Activated T-helper 1 cell treated with anti-CD3 and anti-CD28 coated beads, Interleukin-2, amount 50 U/mL, for 16 hours (primary cell): ENCODE measurements around the gene NENF.

Experiments
- DNase-seq, 2 donors: peaks; one replicate each; pipeline ENCODE4 v3.0.0-alpha.2; 2020; ENCODE audit warnings: low read depth in 1 of 2, low spot score in 1 of 2

The NENF gene

GRCh38 chr1:212430955-212431394 lies 1.7 kb upstream of the NENF start:
- no peak for DNase-seq

DNA sequence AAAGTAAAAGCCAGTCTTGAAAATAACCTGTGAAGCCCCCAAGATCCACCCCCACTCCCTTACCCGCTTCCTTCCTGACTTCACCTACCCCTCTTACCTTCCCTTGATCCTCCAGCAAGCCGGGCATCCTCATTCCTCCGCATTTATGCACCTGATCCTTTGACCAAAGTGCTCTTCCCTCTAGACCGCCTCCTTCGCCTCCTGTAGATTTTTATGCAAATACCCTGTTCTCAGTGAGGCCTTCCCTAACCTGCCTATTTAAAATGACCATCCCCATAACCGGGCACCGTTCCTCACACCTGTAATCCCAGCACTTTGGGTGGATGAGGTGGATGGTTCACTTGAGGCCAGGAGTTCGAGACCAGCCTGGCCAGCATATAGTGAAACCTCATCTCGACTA lies 1.1 kb upstream of the NENF start:
- DNase-seq: no peak

GRCh38 chr1:212432272-212432660 lies 454 bp upstream of the NENF start:
- DNase-seq: no peak

- DNase-seq: no peak
These were observed 1.1 kb downstream of the NENF start for GRCh38 chr1:212433577-212434462.

DNA sequence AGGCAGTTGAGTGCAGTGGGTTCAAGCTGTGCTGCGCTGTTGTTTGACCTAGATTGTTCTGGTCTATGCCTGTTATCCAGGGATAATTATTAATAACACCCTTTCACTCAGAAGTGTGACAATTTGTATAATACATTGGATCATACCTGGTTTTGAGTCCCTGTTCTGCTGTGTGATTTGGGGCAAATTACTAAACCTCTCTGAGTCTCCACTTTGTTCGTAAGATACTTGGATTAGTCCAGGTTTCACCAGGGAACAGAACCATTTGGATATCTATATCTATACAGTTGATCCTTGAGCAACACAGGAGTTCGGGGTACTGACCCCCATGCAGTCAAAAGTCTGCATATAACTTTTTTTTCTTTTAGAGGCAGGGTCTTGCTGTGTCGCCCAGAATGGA lies 2.3 kb downstream of the NENF start:
- no peak for DNase-seq

DNA sequence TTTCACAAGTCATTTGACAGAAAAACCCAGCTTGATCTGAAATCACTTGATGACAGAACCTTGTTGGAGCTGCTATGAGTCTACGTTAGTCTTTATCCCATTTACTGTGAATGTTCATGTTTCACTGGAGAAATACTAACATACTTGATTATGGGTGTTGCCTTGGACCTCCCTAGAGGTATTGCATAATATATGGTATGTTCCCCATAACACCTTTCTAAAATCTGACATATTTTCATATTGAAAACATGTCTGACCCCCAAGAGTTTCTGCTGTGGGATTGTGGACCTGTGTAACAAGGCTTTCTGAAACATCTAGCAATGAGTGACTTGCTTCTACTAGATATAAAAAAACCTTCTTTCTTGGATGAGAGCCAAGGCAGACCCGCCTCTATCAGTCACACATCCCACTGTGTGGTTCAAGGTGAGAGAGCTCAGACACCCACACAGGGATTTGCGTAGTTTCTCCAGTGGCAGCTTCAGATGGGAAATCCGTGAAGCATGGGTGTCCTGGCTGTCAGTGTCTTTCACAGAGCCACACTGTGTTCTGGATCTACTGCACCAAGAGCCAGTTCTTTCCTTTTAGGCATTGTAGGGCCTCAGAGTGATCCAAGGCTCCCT lies 4.6 kb downstream of the NENF start:
- DNase-seq: no peak

DNA sequence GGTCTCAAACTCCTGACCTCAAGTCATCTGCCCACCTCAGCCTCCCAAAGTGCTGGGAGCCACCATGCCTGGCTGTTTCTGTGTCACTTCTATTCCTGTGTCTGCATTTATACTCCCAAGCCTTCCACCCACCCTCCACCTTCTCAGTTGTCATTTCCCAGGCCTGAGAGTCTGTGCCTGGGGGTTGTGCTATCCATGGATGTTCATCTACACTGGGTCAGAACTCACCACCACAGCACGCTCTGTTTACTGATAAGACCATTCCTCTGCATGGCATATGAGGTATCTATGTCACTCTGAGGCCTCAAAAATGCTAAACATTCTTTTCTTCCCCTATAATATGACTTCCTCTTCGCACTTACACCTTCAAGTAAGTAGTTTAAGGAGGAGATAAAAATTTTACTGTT lies 6.1 kb downstream of the NENF start:
- DNase-seq: no peak

GRCh38 chr1:212440419-212440818 lies 7.7 kb downstream of the NENF start:
- no peak for DNase-seq

GRCh38 chr1:212442408-212442807 lies 9.7 kb downstream of the NENF start:
- DNase-seq: no peak

GRCh38 chr1:212446333-212446732 lies 13.6 kb downstream of the NENF start:
- DNase-seq: no peak

DNA sequence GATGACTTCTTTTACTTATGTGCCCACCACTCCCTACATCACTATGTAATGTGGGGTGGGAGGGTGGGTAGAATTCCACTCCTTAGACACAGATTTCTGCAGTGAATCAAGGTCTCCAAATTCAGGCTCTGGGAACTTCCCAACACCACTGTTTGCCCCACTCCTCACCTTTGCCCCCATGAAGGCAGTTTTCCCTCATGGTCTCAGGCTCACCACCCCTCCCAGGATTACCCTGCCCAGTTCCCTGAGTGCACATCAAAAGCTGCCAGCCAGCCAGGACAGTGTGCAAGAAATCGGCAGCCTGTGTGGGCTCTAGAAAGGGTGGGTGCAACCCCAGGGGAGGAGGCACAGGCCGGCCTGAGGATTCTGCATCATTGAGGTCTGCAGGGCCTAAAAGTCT lies 14.8 kb downstream of the NENF start:
- no peak for DNase-seq

DNA sequence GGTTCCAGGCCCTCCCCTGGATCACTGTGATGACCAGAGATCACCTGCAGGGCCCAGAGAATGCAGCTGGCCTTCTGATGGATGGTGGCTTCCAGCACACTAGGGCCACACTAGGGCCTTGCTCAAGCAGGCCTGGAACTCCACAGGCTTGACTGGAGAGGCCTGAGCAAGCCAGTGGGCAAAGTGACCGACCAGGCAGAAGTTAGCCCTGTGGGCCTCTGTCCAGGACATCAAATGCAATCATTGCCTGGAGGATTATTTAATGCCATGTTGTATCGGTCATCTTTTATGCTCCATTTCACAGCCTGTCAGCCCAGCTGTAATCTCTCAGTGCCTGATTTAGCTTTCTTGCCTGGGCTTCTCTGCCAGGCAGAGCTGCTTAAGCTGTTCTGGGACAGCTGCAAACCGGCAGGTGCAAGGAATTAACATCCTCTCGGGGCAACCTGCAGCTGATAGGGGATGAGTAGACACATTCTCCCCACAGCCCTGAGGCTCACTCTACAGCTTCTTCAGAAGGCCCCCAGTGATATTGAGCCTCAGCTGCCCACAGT lies 17.7 kb downstream of the NENF start:
- DNase-seq: no peak

GRCh38 chr1:212451416-212452322 lies 18.9 kb downstream of the NENF start:
- no peak for DNase-seq

- no peak for DNase-seq
These were observed 19.8 kb downstream of the NENF start for GRCh38 chr1:212452323-212453155.

DNA sequence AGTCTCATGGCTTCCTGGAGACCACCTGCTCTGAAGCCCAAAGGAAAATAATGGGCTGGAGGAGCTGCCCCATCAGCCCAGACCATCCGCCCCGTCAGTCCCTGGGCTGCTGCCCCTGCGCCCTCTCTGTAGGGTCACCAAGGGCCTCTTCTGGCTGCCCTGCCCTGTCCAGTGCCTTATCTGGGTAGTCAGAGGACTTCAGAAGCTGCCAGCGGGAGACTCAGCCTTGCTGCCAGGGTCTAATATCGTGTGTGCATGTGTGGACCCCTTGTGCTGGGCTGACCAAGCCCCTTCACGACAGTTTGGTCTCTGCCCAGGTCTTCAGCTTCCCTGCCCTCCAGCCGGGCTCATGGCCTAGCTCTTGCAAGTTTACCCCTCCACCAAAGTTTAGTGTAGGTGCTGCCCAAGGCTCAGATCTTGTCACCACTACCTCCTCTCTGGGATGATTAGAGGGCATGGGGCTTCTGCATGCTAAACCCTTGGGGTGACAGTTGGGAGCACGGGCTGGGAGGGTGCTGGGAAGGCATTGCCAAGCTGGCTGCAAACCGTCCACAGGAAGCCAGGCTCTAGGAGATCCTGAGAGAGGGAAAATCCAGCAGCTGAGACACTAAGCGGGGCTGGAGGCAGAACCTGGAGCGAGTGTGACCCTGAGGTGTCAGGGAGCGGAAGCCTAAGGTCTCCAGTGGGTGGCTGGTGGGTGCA lies 20.6 kb downstream of the NENF start:
- DNase-seq: no peak

- DNase-seq: no peak
These were observed 22.0 kb downstream of the NENF start for GRCh38 chr1:212454741-212455140.

DNA sequence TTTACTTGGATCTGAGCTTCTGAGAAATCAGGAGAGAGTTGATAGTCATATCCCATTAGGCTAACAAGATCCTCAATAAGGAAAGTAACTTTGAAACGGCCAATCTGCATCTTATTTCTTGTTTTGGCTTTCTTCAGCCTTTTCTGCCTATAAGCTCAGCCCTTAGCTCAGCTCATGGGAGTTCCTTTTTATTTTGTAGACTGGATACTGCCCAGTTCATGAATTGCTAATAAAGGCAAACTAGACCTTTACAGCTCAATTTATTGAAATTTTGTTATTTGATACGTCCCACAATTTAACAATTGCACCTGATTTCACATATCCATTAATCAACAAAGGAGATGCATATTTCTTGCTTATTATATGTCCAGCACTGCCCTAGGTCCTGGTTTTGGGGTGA lies 22.7 kb downstream of the NENF start:
- no peak for DNase-seq

DNA sequence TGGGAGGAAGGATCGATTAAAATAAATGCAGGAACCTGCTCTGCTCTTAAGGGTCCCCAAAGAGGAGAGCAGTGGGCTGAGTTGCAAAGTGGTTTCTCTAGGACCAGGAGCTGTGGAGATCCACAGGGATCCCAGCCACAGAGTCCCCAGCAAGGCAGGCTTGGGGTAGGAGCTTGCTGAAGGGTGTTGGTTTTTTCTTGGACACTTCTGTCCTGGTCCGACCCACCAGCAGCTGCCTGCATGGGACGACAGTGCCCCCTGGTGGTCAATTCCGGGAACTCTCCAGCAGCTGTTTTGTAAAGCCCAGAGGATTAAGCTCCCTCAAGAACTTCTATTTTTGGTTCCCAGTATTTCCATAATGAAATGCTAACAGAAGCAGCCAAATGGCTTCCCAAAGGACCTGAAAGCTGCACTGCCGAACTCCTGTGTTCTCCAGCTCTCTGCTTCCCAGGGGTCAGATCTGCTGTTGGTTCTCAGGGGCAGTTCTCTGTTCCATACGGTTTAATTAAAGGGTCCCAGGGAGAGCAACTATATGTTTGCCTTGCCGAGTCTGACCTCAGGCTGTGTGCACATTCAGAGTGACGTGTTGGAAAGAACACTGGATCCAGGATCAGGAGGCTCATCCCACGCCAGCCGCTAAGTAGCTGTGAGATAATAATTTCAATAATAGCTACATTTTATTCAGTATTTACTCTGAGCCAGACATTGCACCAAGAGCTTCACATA lies 23.2 kb downstream of the NENF start:
- peak; percentile 74 to 84 for DNase-seq

DNA sequence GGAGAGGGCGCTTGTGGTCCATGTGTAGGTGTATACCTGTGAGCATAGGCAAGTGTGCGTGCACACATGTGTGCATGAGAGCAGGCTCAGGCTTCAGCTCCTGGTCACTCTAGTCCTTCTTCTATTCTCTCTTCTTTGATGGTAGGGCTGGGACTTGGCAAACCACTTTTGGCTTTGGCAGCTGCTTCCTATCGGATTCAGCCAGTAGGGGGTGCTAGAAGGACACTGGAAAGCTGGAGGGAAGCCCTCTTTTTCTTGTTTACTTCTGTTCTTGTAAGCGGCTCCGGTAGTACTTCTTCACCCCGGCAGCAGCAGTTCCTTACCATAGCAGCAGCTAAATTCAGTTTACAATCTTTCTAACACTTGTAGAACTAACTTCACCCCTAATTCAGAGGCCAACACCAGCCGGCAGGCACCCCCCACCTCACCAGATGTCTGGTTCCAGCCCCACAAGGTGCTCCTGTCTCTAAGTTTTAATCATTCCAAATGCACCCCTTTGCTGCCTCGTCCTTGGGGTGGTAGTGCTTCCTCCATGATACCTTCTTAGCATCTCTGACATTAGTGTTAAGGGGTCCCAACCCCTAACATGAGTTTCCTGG lies 25.1 kb downstream of the NENF start:
- peak in 1 of 2 donors; percentile 24 for DNase-seq
